Breast epithelium (tissue), 4 donors: ENCODE measurements around the gene PLCG1. TPM values are rescaled to one million over a fixed set of nuclear protein-coding genes. Genes with fewer than 3 reads are reported as not detected.

Source experiments
- DNase-seq, 2 donors: peaks; one replicate each; pipeline ENCODE4 v3.0.0-alpha.2; 2019; ENCODE audit warnings: low spot score in 2 of 2
- H3K27ac ChIP-seq, 2 donors: fragments of 200-600 bp; sonication (generic) in 1 of 2; one replicate each; pipeline ENCODE4 v1.5.1; 2016 to 2019; ENCODE audit warnings: mild to moderate bottlenecking in 1 of 2
- H3K27me3 ChIP-seq, 2 donors: fragments of 200-600 bp; sonication (generic) in 1 of 2; one replicate each; pipeline versions ENCODE4 v1.5.1 to v1.6.0; 2017 to 2019; ENCODE audit warnings: control low read depth in 1 of 2, mild to moderate bottlenecking in 1 of 2
- H3K36me3 ChIP-seq: fragments of 200-600 bp; one replicate; pipeline ENCODE4 v1.5.1; 2019
- H3K4me1 ChIP-seq, 2 donors: fragments of 200-600 bp; sonication (generic); one replicate each; pipeline ENCODE4 v1.5.1; 2016 to 2019; ENCODE audit warnings: control low read depth in 1 of 2
- H3K4me3 ChIP-seq, 3 donors: fragments of 200-600 bp; sonication (generic); 1 replicate in 2 of 3; 2 replicates in 1 of 3; pipeline ENCODE4 v1.5.1; 2016 to 2019; ENCODE audit warnings: mild to moderate bottlenecking in 3 of 3, moderate library complexity in 2 of 3
- H3K9me3 ChIP-seq, 2 donors: fragments of 200-600 bp; sonication (generic) in 1 of 2; one replicate each; pipeline ENCODE4 v1.5.1; 2016 to 2019; ENCODE audit warnings: control low read depth in 1 of 2
- CTCF ChIP-seq, 3 donors: fragments of 450-650 bp; IDR thresholded peaks; one replicate each; pipeline ENCODE4 v1.5.1; 2016 to 2017; ENCODE audit warnings: antibody characterized with exemption in 3 of 3, mild to moderate bottlenecking in 3 of 3, moderate library complexity in 3 of 3
- POLR2A ChIP-seq: fragments of 450-650 bp; IDR thresholded peaks from one replicate; pipeline ENCODE4 v1.6.1; 2016; ENCODE audit warnings: antibody characterized with exemption, mild to moderate bottlenecking, moderate library complexity
- POLR2AphosphoS5 ChIP-seq, 3 donors: sonication (generic); formaldehyde crosslinking; IDR thresholded peaks; one replicate each; pipeline ENCODE4 v1.6.1; 2017; ENCODE audit warnings: antibody characterized with exemption in 3 of 3
- intact Hi-C: fragments of 100-400 bp; cut with DNase I; formaldehyde crosslinking; loops from one replicate; pipeline ENCODE4 v1.15.1; 2023; ENCODE audit warnings: low total_unique reads
- total RNA-seq, 3 donors: library from RNA; depleted of rRNA; stranded (reverse); fragments of >200 nt; gene quantifications; one replicate each; pipeline ENCODE4 v1.1.0, GENCODE V29; 2016

PLCG1 gene
- total RNA-seq, 3 donors from 2014 or later = 88.5 to 132 (median 92.3) TPM

- Histone ChIP-seq H3K27me3 (no peaks in the 10 kb centered on the region), H3K4me3 (no peak overlapping the region), H3K27ac (no peak overlapping the region), H3K4me1 (no peaks in the 10 kb centered on the region), H3K9me3 (no peaks in the 10 kb centered on the region), H3K36me3 (peaks cover 18% of the 10 kb centered on the region)
- DNase-seq = no peak
- intact Hi-C loops = no loop called here
- no peak for TF ChIP-seq CTCF (IDR thresholded peaks at IDR 0.05)
- no peak for TF ChIP-seq POLR2AphosphoS5 (IDR thresholded peaks at IDR 0.05)
- TF ChIP-seq POLR2A = no peak
Observed at GRCh38 chr20:41101660-41102059, 35.7 kb upstream of the PLCG1 start.

- intact Hi-C loops = no loop called here
- no peak for DNase-seq
- no peak for TF ChIP-seq CTCF (IDR thresholded peaks at IDR 0.05)
- no peak for TF ChIP-seq POLR2A
- no peak for TF ChIP-seq POLR2AphosphoS5 (IDR thresholded peaks at IDR 0.05)
- Histone ChIP-seq H3K27ac (no peak overlapping the region), H3K4me1 (no peaks in the 10 kb centered on the region), H3K9me3 (no peaks in the 10 kb centered on the region), H3K4me3 (no peak overlapping the region), H3K36me3 (no peaks in the 10 kb centered on the region), H3K27me3 (no peaks in the 10 kb centered on the region)
Observed at GRCh38 chr20:41108531-41108930, 28.8 kb upstream of the PLCG1 start.

- Histone ChIP-seq H3K4me1 (no peaks in the 10 kb centered on the region), H3K36me3 (peaks cover 8% of the 10 kb centered on the region), H3K27ac (no peak overlapping the region), H3K9me3 (no peaks in the 10 kb centered on the region), H3K27me3 (no peaks in the 10 kb centered on the region), H3K4me3 (no peak overlapping the region)
- intact Hi-C loops = no loop called here
- no peak for TF ChIP-seq POLR2A
- no peak for TF ChIP-seq CTCF (IDR thresholded peaks at IDR 0.05)
- no peak for TF ChIP-seq POLR2AphosphoS5 (IDR thresholded peaks at IDR 0.05)
- no peak for DNase-seq
Observed at GRCh38 chr20:41110012-41110411, 27.3 kb upstream of the PLCG1 start.

- no peak overlapping the region for H3K4me3 ChIP-seq
- intact Hi-C loops = no loop called here
- no peak for TF ChIP-seq POLR2A
- TF ChIP-seq CTCF (IDR thresholded peaks at IDR 0.05) = no peak
- no peak for TF ChIP-seq POLR2AphosphoS5 (IDR thresholded peaks at IDR 0.05)
- no peaks in the 10 kb centered on the region for H3K27me3 ChIP-seq
- H3K36me3 ChIP-seq = peaks cover 15% of the 10 kb centered on the region
- no peaks in the 10 kb centered on the region for H3K4me1 ChIP-seq
- H3K27ac ChIP-seq = no peak overlapping the region
- DNase-seq = no peak
- no peaks in the 10 kb centered on the region for H3K9me3 ChIP-seq
Observed at GRCh38 chr20:41110930-41111577, 26.3 kb upstream of the PLCG1 start.

- intact Hi-C loops = no loop called here
Observed at GRCh38 chr20:41111578-41111951, 25.8 kb upstream of the PLCG1 start.

More at GRCh38 chr20:41111578-41111951, 25.8 kb upstream of the PLCG1 start:
- Histone ChIP-seq H3K27me3 (no peaks in the 10 kb centered on the region), H3K27ac (no peak overlapping the region), H3K4me3 (no peak overlapping the region), H3K9me3 (no peaks in the 10 kb centered on the region), H3K4me1 (no peaks in the 10 kb centered on the region), H3K36me3 (peaks cover 15% of the 10 kb centered on the region)
- TF ChIP-seq POLR2AphosphoS5 (IDR thresholded peaks at IDR 0.05) = no peak
- no peak for TF ChIP-seq POLR2A
- TF ChIP-seq CTCF (IDR thresholded peaks at IDR 0.05) = no peak
- no peak for DNase-seq
